Testis (tissue), 2 donors: Measurements from ENCODE around the gene MLLT6.

Experiments used
- CTCF ChIP-seq, 3 experiments: fragments of 450-650 bp in 2 of 3; fragments of 200-600 bp in 1 of 3; sonication (generic) in 1 of 3; IDR thresholded peaks; one replicate each; pipeline ENCODE4 v1.5.1; 2016 to 2019; ENCODE audit warnings: antibody characterized with exemption in 3 of 3, mild to moderate bottlenecking in 2 of 3, moderate library complexity in 1 of 3
- POLR2A ChIP-seq: fragments of 450-650 bp; IDR thresholded peaks from one replicate; pipeline ENCODE4 v1.6.1; 2017; ENCODE audit warnings: antibody characterized with exemption, mild to moderate bottlenecking, moderate library complexity

DNA sequence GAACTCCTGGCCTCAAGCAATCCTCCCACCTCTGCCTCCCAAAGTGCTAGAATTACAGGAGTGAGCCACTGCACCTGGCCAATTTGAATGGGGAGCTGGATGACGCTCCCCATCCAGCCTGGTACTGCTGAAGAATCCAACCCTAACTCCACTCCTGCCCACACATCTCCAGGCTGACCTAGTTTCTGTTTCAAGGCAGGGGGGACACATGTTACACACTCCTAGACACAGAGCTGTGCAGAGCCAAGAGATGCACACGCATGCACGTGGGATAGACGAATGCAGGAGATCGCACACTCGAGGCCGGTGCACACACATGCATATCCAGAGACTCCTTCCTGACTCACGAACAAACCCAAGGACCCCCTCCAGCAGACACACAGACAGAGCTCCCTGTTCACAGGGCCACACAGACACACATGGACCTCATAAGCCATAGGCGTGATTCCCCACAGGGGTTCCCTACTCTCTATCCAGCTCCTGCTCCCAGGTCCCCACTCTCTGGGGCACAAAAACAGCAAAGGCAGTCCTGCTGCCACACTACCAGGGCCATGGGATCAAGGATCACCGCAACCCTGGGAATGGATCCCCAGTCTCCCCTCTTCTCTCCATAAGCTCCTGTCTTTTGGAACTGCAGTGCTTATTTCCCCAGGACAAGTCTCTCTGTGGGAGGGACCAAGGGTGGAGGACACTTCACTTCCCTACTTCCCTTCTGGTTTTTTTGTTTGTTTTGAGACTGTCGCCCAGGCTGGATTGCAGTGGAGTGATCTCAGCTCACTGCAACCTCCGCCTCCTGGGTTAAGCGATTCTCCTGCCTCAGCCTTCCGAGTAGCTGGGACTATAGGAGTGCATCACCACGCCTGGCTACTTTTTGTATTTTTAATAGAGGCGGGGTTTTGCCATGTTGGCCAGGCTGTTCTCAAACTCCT, 44.7 kb upstream of the MLLT6 start:
- TF ChIP-seq CTCF (IDR thresholded peaks at IDR 0.05) (no peak), POLR2A (no peak)
